Colonic mucosa (tissue), 4 donors: ENCODE results near the gene CNST. TPM values are rescaled to one million over a fixed set of nuclear protein-coding genes. Genes with fewer than 3 reads are reported as not detected.
"Not testable (repeated sequence)": the region's sequence is repeated elsewhere in the genome, so short reads cannot be mapped to it uniquely, and the experiment has no call there.

Source experiments
- DNase-seq: peaks from one replicate; pipeline ENCODE4 v3.0.0-alpha.2; 2020
- H3K27ac ChIP-seq: fragments of 200-600 bp; one replicate; pipeline ENCODE4 v1.8.0; 2021
- H3K27me3 ChIP-seq: fragments of 200-600 bp; one replicate; pipeline ENCODE4 v1.8.0; 2021
- H3K36me3 ChIP-seq: fragments of 200-600 bp; one replicate; pipeline ENCODE4 v1.8.0; 2021
- H3K4me1 ChIP-seq: fragments of 200-600 bp; one replicate; pipeline ENCODE4 v1.8.0; 2021; ENCODE audit warnings: mild to moderate bottlenecking
- H3K4me3 ChIP-seq: fragments of 200-600 bp; one replicate; pipeline ENCODE4 v1.8.0; 2021
- H3K9ac ChIP-seq, 2 donors: one replicate each; pipeline ENCODE4 v1.7.0; 2013; ENCODE audit warnings: control low read depth in 2 of 2, low read depth in 2 of 2, low read length in 2 of 2
- H3K9me3 ChIP-seq: fragments of 200-600 bp; one replicate; pipeline ENCODE4 v1.8.0; 2021
- intact Hi-C: fragments of 100-400 bp; cut with DNase I; formaldehyde crosslinking; loops from one replicate; pipeline ENCODE4 v1.14.1; 2022
- total RNA-seq, 2 donors: library from RNA; stranded (reverse); fragmentation: NEBNext Ultra II Directional in 1 of 2; extraction: Animal tissue kit (Norgen Biotek cat#: 25700) in 1 of 2; gene quantifications; one replicate each; pipeline ENCODE4 v1.2.1, GENCODE V29; 2021
- TF ChIP-seq, protein P1 (sequence below): fragments of 200-600 bp; IDR thresholded peaks from one replicate; pipeline ENCODE4 v1.8.0; 2022; ENCODE audit warnings: antibody characterized with exemption, mild to moderate bottlenecking
- donor health status: healthy.
- donor health status: DM: no; HTN: no; CAD: no.
- donor health status: DM: no; HTN: no; CAD: no.

The CNST gene
- total RNA-seq, 2 donors from 2014 or later, result 20.9 to 43.1 TPM

DNA sequence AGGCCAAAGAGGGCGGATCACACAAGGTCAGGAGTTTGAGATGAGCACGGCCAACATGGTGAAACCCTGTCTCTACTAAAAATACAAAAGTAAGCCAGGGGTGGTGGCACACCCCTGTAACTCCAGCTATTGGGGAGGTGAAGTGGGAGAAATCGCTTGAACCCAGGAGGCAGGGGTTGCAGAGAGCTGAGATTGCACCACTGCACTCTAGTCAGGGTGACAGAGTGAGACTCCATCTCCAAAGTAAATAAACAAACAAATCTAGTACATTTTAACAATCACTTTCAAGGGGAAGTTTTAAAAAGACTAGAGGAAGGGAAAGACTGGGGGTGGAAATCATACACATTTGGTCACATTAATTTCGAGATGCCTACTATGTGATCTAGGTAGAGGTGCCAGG lies 6.9 kb upstream of the CNST start:
- DNase-seq, result no peak
- no peaks in the 10 kb centered on the region for H3K27me3 ChIP-seq
- no peak overlapping the region for H3K9ac ChIP-seq
- H3K9me3 ChIP-seq, result no peaks in the 10 kb centered on the region
- no peaks in the 10 kb centered on the region for H3K36me3 ChIP-seq
- H3K4me3 ChIP-seq, result no peak overlapping the region
- intact Hi-C loops, result no loop called here
- TF ChIP-seq, protein P1, sequence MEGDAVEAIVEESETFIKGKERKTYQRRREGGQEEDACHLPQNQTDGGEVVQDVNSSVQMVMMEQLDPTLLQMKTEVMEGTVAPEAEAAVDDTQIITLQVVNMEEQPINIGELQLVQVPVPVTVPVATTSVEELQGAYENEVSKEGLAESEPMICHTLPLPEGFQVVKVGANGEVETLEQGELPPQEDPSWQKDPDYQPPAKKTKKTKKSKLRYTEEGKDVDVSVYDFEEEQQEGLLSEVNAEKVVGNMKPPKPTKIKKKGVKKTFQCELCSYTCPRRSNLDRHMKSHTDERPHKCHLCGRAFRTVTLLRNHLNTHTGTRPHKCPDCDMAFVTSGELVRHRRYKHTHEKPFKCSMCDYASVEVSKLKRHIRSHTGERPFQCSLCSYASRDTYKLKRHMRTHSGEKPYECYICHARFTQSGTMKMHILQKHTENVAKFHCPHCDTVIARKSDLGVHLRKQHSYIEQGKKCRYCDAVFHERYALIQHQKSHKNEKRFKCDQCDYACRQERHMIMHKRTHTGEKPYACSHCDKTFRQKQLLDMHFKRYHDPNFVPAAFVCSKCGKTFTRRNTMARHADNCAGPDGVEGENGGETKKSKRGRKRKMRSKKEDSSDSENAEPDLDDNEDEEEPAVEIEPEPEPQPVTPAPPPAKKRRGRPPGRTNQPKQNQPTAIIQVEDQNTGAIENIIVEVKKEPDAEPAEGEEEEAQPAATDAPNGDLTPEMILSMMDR, result no peak
- no peaks in the 10 kb centered on the region for H3K4me1 ChIP-seq
- no peak overlapping the region for H3K27ac ChIP-seq

- intact Hi-C loops, result loop anchor here (10.0 kb wide), 1 partner anchor 56 kb away; the partner anchor contains the start of gene SMYD3
These were observed 5.4 kb upstream of the CNST start for GRCh38 chr1:246560833-246561232.

GRCh38 chr1:246564839-246565750 lies 1.2 kb upstream of the CNST start:
- TF ChIP-seq, protein P1, result no peak
- H3K9me3 ChIP-seq, result no peaks in the 10 kb centered on the region
- H3K9ac ChIP-seq, result peak overlapping the region; percentile 82 to 96
- peak overlapping the region; percentile 93 for H3K4me3 ChIP-seq
- intact Hi-C loops, result loop anchor here (10.0 kb wide), 1 partner anchor 60 kb away; the partner anchor contains the start of gene SMYD3
- H3K4me1 ChIP-seq, result peaks cover 8% of the 10 kb centered on the region
- peak overlapping the region; percentile 98 for H3K27ac ChIP-seq
- DNase-seq, result no peak
- no peaks in the 10 kb centered on the region for H3K27me3 ChIP-seq
- H3K36me3 ChIP-seq, result no peaks in the 10 kb centered on the region

More at GRCh38 chr1:246560833-246561232, 5.4 kb upstream of the CNST start:
- not testable (repeated sequence) for H3K9me3 ChIP-seq, H3K36me3 ChIP-seq, DNase-seq, H3K27ac ChIP-seq, H3K4me3 ChIP-seq, H3K27me3 ChIP-seq, H3K4me1 ChIP-seq, H3K9ac ChIP-seq

DNA sequence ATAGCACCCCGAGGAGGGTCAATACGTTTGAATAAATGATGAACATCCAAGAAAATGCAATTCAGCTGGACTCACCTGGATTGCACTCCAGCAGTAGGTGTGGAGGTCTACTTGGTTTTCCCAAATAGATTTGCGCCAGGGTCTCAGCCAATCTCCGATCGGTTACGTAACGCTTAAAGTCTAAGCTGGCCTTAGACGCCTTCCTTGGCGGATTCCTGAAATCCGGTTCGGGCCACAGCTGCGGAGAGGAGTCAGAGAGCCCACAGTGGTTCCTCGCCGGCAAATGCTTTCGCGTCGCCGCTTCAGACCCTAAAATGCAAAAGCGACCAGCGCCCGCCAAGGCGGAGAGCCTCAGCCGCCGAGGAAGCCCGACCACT lies 517 bp upstream of the CNST start:
- H3K4me3 ChIP-seq, result peak overlapping the region; percentile 93
- H3K9me3 ChIP-seq, result no peaks in the 10 kb centered on the region
- H3K27ac ChIP-seq, result peak overlapping the region; percentile 98
- H3K4me1 ChIP-seq, result peaks cover 8% of the 10 kb centered on the region
- H3K9ac ChIP-seq, result peak overlapping the region; percentile 82 to 96
- no peak for DNase-seq
- H3K36me3 ChIP-seq, result no peaks in the 10 kb centered on the region
- TF ChIP-seq, protein P1, result no peak
- intact Hi-C loops, result loop anchor here (10.0 kb wide), 1 partner anchor 61 kb away; the partner anchor contains the start of gene SMYD3
- no peaks in the 10 kb centered on the region for H3K27me3 ChIP-seq

DNA sequence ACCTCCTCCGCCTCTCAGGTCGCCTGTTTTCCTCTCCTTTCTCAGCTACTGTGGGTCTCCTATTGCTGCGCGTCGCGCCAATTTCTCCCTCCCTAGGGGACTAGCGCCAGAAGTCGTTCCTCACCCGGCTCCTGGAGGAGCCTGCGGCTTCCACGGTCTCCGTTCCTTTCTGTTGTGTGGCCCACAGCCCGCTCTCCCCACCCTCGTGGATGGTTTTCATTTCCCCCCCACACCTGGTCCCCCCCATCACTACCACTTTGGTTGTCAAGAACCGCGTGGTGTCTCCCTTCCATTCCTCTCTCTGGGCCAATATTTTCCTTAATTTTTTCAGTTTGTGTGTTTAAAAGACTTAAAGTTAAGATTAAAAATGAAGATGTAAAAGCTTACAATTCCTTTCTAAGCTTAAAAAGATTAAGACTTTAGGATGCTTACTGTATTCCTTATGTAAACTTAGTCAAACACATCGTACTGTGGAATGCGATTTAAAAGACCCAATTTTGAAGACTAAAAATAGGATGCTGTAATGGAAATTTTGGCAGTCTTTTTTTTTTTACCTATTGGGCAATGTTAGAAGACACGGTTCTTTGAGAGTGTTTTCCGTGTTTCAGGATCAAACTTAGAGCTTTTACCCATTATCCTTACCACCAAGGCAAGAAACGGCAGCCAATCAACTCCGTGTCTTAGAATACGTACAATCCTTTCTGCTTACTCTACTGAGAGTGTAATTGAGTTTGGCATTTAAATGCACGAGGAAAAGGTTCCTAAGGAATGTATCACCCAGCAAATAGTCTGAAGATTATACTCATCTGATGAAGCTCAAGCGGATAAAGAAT lies 773 bp downstream of the CNST start:
- Histone ChIP-seq H3K4me3 (peak overlapping the region; percentile 93), H3K36me3 (no peaks in the 10 kb centered on the region), H3K4me1 (peaks cover 8% of the 10 kb centered on the region), H3K9me3 (no peaks in the 10 kb centered on the region), H3K27ac (peak overlapping the region; percentile 98), H3K9ac (peak overlapping the region; percentile 86 to 96), H3K27me3 (no peaks in the 10 kb centered on the region)
- intact Hi-C loops, result loop anchor here (10.0 kb wide), 1 partner anchor 62 kb away; the partner anchor contains the start of gene SMYD3
- no peak for DNase-seq
- TF ChIP-seq, protein P1, result no peak
